ENCODE measurements around the gene THOC2.

- TF ChIP-seq POLR2AphosphoS5 (IDR thresholded peaks at IDR 0.05; ENCODE audit: insufficient read depth in 1 of 2, low read depth in 1 of 2) = no peak
- TF ChIP-seq, protein P1, sequence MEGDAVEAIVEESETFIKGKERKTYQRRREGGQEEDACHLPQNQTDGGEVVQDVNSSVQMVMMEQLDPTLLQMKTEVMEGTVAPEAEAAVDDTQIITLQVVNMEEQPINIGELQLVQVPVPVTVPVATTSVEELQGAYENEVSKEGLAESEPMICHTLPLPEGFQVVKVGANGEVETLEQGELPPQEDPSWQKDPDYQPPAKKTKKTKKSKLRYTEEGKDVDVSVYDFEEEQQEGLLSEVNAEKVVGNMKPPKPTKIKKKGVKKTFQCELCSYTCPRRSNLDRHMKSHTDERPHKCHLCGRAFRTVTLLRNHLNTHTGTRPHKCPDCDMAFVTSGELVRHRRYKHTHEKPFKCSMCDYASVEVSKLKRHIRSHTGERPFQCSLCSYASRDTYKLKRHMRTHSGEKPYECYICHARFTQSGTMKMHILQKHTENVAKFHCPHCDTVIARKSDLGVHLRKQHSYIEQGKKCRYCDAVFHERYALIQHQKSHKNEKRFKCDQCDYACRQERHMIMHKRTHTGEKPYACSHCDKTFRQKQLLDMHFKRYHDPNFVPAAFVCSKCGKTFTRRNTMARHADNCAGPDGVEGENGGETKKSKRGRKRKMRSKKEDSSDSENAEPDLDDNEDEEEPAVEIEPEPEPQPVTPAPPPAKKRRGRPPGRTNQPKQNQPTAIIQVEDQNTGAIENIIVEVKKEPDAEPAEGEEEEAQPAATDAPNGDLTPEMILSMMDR (IDR thresholded peaks at IDR 0.05) = no peak
- TF ChIP-seq POLR2A (IDR thresholded peaks at IDR 0.05) = no peak
These were observed 132.7 kb downstream of the THOC2 start for GRCh38 chrX:123600181-123600580.

Data from vagina (tissue), 2 donors.